ENCODE data around the gene HYOU1. TPM values are rescaled to one million over a fixed set of nuclear protein-coding genes. Genes with fewer than 3 reads are reported as not detected.

The HYOU1 gene
- total RNA-seq, 1 experiment from 2014 or later, result 268 TPM

GRCh38 chr11:119023741-119024140 lies 33.3 kb downstream of the HYOU1 start:
- POLR2A ChIA-PET, result interaction anchor here (1.0 kb wide), 1 partner anchor 110 kb away, joined by 3 read pairs; no protein-coding TSS in a partner anchor
- no peaks in the 10 kb centered on the region for H3K27me3 ChIP-seq (ENCODE audit: control insufficient read depth, insufficient read depth, low read length)
- H3K4me1 ChIP-seq (ENCODE audit: control insufficient read depth, insufficient read depth, low read length), result peaks cover 25% of the 10 kb centered on the region
- in situ Hi-C loops (cut with HindIII; ENCODE audit: low pct_unique_long_range_greater_than_20kb, low sequenced_read_pairs), result no loop called here
- H3K27ac ChIP-seq (ENCODE audit: low read length), result no peak overlapping the region
- 0 out of 2 replicates have a peak, but pooled peaks have one; percentile 5 for TF ChIP-seq TCF7L2 (IDR thresholded peaks at IDR 0.05; ENCODE audit: low read depth, low read length)
- no peak for TF ChIP-seq CTCF (IDR thresholded peaks at IDR 0.05)
- TF ChIP-seq SIN3A (IDR thresholded peaks at IDR 0.05; ENCODE audit: borderline replicate concordance, insufficient read depth, low read depth, low read length), result no peak
- TF ChIP-seq REST (IDR thresholded peaks at IDR 0.05; ENCODE audit: insufficient read depth in 1 of 2, low read depth in 2 of 2, low read length in 1 of 2), result no peak
- TF ChIP-seq POLR2AphosphoS5 (IDR thresholded peaks at IDR 0.05; ENCODE audit: low read depth, low read length), result no peak
- no peaks in the 10 kb centered on the region for H3K9me3 ChIP-seq (ENCODE audit: control insufficient read depth, insufficient read depth, low read depth, low read length)
- peaks cover 5% of the 10 kb centered on the region for H3K36me3 ChIP-seq (ENCODE audit: control insufficient read depth, insufficient read depth, low read length)
- no TSS peak for BruUV-seq (replicated peaks)
- intact Hi-C loops (cut with micrococcal nuclease; ENCODE audit: unreplicated experiment), result no loop called here
- CTCF ChIA-PET, result no interaction called here
- no peak overlapping the region for H3K4me3 ChIP-seq (ENCODE audit: low read depth in 2 of 2, low read length in 2 of 2)
- DNase-seq (ENCODE audit: low read depth, low spot score) (no peak), ATAC-seq (no peak)

GRCh38 chr11:119021631-119022030 lies 35.4 kb downstream of the HYOU1 start:
- in situ Hi-C loops (cut with HindIII; ENCODE audit: low pct_unique_long_range_greater_than_20kb, low sequenced_read_pairs) (no loop called here), intact Hi-C loops (cut with micrococcal nuclease; ENCODE audit: unreplicated experiment) (no loop called here)
- Histone ChIP-seq H3K36me3 (ENCODE audit: control insufficient read depth, insufficient read depth, low read length) (peaks cover 13% of the 10 kb centered on the region), H3K4me1 (ENCODE audit: control insufficient read depth, insufficient read depth, low read length) (peaks cover 25% of the 10 kb centered on the region), H3K4me3 (ENCODE audit: low read depth in 2 of 2, low read length in 2 of 2) (no peak overlapping the region), H3K27ac (ENCODE audit: low read length) (peak overlapping the region; percentile 30; the same call in 1 of the 2 replicates), H3K27me3 (ENCODE audit: control insufficient read depth, insufficient read depth, low read length) (no peaks in the 10 kb centered on the region), H3K9me3 (ENCODE audit: control insufficient read depth, insufficient read depth, low read depth, low read length) (no peaks in the 10 kb centered on the region)
- TF ChIP-seq REST (IDR thresholded peaks at IDR 0.05; ENCODE audit: insufficient read depth in 1 of 2, low read depth in 2 of 2, low read length in 1 of 2) (no peak), SIN3A (IDR thresholded peaks at IDR 0.05; ENCODE audit: borderline replicate concordance, insufficient read depth, low read depth, low read length) (no peak), CTCF (IDR thresholded peaks at IDR 0.05) (no peak), TCF7L2 (IDR thresholded peaks at IDR 0.05; ENCODE audit: low read depth, low read length) (no peak), POLR2AphosphoS5 (IDR thresholded peaks at IDR 0.05; ENCODE audit: low read depth, low read length) (no peak)
- BruUV-seq (replicated peaks), result no TSS peak
- DNase-seq (ENCODE audit: low read depth, low spot score), result no peak
- no peak for ATAC-seq
- CTCF ChIA-PET, result no interaction called here
- POLR2A ChIA-PET, result interaction anchor here (0.6 kb wide), 1 partner anchor 31 kb away, joined by 5 read pairs; no protein-coding TSS in a partner anchor
